AG04449 (cell line): Measurements from ENCODE around the gene SLC12A3.

Experiments
- CTCF ChIA-PET: fragments of 350-600 bp; formaldehyde crosslinking; extraction: SDS; loops from one replicate; lab custom pipeline; 2021; ENCODE audit warnings: antibody characterized with exemption; lab: Yijun Ruan, JAX
- POLR2A ChIA-PET: fragments of 400-600, 350-600 bp; formaldehyde crosslinking; extraction: SDS; loops from one replicate; lab custom pipeline; 2020; ENCODE audit warnings: antibody characterized with exemption, inconsistent platforms; lab: Yijun Ruan, JAX
- DNase-seq: peaks from one replicate; pipeline ENCODE4 v3.0.0-alpha.2; 2010; ENCODE audit warnings: low read depth, low spot score
- H3K4me3 ChIP-seq: 2 replicates; pipeline ENCODE4 v1.5.1; 2011; ENCODE audit warnings: low read depth, mild to moderate bottlenecking, control low read depth, low read length
- TF ChIP-seq, protein P1 (sequence below): IDR thresholded peaks from one replicate; pipeline ENCODE4 v1.5.1; 2011; ENCODE audit warnings: mild to moderate bottlenecking, moderate library complexity, low read length, control low read depth, inconsistent platforms; ENCODE audit not compliant: insufficient read depth; ENCODE audit errors: missing control alignments

Gene SLC12A3

DNA sequence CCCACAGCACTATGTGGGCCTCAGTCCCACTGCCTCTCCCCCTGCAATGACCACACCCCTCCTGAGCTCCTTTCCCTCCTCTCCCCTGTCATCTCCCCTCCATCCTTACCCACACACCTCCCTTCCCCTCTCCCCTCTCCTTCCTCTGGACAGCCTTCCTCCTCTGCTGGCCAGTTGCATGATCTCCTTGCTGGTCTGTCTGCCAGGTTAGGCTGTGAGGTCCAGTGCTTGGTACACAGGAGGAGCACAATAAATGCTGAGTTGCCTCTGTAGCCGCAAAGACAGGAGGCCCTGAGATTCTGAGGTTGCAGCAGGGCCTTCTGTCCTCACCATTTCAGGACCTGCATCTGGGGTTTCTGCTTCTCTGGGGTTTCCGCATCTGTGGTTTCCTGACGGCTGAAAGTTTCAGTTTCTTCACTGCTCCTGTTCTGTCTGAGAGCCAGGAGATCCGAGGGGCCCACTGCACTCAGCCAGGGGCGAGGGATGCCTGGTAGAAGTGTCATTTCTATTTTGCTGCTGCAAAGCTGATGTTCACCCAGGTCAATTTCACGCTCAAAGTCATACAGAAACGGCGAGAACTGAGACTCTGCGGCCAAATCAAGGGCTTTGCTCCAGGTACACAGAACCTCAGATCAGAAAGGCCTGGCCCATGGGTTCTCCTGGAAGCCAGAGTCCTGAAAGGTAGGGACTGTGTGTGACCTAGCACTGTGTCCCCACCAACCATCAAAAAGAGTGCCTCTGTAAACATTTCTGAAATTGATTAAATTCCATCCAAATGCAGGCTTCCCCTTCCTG is 4.6 kb upstream of the SLC12A3 start:
- ChIA-PET POLR2A (no interaction called here), CTCF (interaction anchor here (1.1 to 25.7 kb wide), 5 partner anchors 6 to 90 kb away, joined by 3 to 570 read pairs (median 12); partner anchors contain the start of gene SLC12A3)
- DNase-seq = no peak
- TF ChIP-seq, protein P1, sequence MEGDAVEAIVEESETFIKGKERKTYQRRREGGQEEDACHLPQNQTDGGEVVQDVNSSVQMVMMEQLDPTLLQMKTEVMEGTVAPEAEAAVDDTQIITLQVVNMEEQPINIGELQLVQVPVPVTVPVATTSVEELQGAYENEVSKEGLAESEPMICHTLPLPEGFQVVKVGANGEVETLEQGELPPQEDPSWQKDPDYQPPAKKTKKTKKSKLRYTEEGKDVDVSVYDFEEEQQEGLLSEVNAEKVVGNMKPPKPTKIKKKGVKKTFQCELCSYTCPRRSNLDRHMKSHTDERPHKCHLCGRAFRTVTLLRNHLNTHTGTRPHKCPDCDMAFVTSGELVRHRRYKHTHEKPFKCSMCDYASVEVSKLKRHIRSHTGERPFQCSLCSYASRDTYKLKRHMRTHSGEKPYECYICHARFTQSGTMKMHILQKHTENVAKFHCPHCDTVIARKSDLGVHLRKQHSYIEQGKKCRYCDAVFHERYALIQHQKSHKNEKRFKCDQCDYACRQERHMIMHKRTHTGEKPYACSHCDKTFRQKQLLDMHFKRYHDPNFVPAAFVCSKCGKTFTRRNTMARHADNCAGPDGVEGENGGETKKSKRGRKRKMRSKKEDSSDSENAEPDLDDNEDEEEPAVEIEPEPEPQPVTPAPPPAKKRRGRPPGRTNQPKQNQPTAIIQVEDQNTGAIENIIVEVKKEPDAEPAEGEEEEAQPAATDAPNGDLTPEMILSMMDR = no peak
- H3K4me3 ChIP-seq = no peak overlapping the region

GRCh38 chr16:56861092-56861610 is 3.9 kb upstream of the SLC12A3 start:
- ChIA-PET POLR2A (no interaction called here), CTCF (interaction anchor here (1.1 to 25.7 kb wide), 3 partner anchors 8 to 90 kb away, joined by 3 to 570 read pairs (median 199); no protein-coding TSS in a partner anchor)
- no peak overlapping the region for H3K4me3 ChIP-seq
- TF ChIP-seq, protein P1 = no peak
- DNase-seq = no peak

- POLR2A ChIA-PET = no interaction called here
- TF ChIP-seq, protein P1 = no peak
- DNase-seq = no peak
- CTCF ChIA-PET = interaction anchor here (1.1 to 25.7 kb wide), 3 partner anchors 9 to 89 kb away, joined by 3 to 570 read pairs (median 199); no protein-coding TSS in a partner anchor
- H3K4me3 ChIP-seq = no peak overlapping the region
Measured at GRCh38 chr16:56861756-56862155, 3.3 kb upstream of the SLC12A3 start.

DNA sequence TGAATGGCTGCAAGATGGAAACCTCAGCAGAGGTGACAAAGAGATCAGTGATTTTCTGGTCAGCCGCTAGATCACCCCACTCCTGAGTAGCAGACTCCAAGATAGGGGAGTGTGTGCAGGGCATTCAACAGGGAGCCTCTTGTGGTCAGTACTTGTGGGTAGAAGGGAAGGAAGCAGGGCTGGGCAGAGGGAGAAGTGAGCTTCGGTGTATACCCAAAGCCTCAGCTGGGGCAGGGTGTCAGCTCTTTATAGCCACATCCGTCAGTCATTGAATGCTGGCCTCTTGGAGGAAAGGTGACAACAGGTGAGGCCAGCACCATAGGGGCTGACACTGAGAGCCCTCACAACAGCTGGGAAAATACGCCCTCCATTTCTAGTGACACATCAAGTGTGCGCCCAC is 2.2 kb upstream of the SLC12A3 start:
- TF ChIP-seq, protein P1 = no peak
- CTCF ChIA-PET = interaction anchor here (1.3 to 25.7 kb wide), 3 partner anchors 10 to 88 kb away, joined by 4 to 570 read pairs (median 199); no protein-coding TSS in a partner anchor
- no peak for DNase-seq
- H3K4me3 ChIP-seq = no peak overlapping the region
- POLR2A ChIA-PET = no interaction called here

- TF ChIP-seq, protein P1 = no peak
- no peak for DNase-seq
- POLR2A ChIA-PET = interaction anchor here (0.9 kb wide), 1 partner anchor 66 kb away, joined by 3 read pairs; no protein-coding TSS in a partner anchor
- H3K4me3 ChIP-seq = no peak overlapping the region
- CTCF ChIA-PET = interaction anchor here (1.3 to 25.7 kb wide), 8 partner anchors 12 to 302 kb away, joined by 3 to 570 read pairs (median 6); no protein-coding TSS in a partner anchor
Measured at GRCh38 chr16:56865394-56866062, 521 bp downstream of the SLC12A3 start.
